Renal cortical epithelial cell (primary cell): Measurements from ENCODE around the gene SPEM3. TPM values are rescaled to one million over a fixed set of nuclear protein-coding genes. Genes with fewer than 3 reads are reported as not detected.

Experiments
- DNase-seq: peaks from one replicate; pipeline ENCODE4 v3.0.0-alpha.2; 2011; ENCODE audit warnings: low read depth
- total RNA-seq: library from RNA; depleted of rRNA; stranded (reverse); fragments of >200 nt; gene quantifications from 2 replicates; pipeline ENCODE4 v1.2.3, GENCODE V29; 2014

Gene SPEM3
- not detected in 2 replicates for total RNA-seq

GRCh38 chr17:7428557-7428956 lies at the start of gene SPEM3:
Gene SPEM3 (plus strand): TSS chr17:7428857. CDS start chr17:7428903, 46 bp downstream.
- no peak for DNase-seq

- DNase-seq, result no peak
These were observed 49.5 kb upstream of the SPEM3 start for GRCh38 chr17:7379134-7379533.

- no peak for DNase-seq
These were observed 48.3 kb upstream of the SPEM3 start for GRCh38 chr17:7380321-7380720.

GRCh38 chr17:7380855-7381683 lies 47.6 kb upstream of the SPEM3 start, which contains the start of gene TNK1:
Gene TNK1 (plus strand): TSS chr17:7381089. CDS start chr17:7382927, 1,838 bp downstream.
- DNase-seq, result peak; percentile 14

- no peak for DNase-seq
These were observed 45.8 kb upstream of the SPEM3 start for GRCh38 chr17:7382901-7383300.

GRCh38 chr17:7383371-7383741 lies 45.3 kb upstream of the SPEM3 start:
- no peak for DNase-seq

- no peak for DNase-seq
These were observed 44.7 kb upstream of the SPEM3 start for GRCh38 chr17:7383742-7384488.

GRCh38 chr17:7384489-7385081 lies 44.1 kb upstream of the SPEM3 start:
- no peak for DNase-seq

GRCh38 chr17:7388856-7389255 lies 39.8 kb upstream of the SPEM3 start:
- no peak for DNase-seq

GRCh38 chr17:7389924-7390910 lies 38.4 kb upstream of the SPEM3 start:
- DNase-seq, result no peak

GRCh38 chr17:7391307-7391706 lies 37.4 kb upstream of the SPEM3 start:
- DNase-seq, result no peak

- DNase-seq, result no peak
These were observed 35.7 kb upstream of the SPEM3 start for GRCh38 chr17:7392696-7393612.

GRCh38 chr17:7393613-7394451 lies 34.8 kb upstream of the SPEM3 start:
- no peak for DNase-seq

GRCh38 chr17:7394452-7395191 lies 34.0 kb upstream of the SPEM3 start, which contains the start of gene PLSCR3:
Gene PLSCR3 (minus strand): TSS chr17:7394525. CDS start chr17:7394110, 415 bp downstream.
- peak; percentile 63 for DNase-seq

- no peak for DNase-seq
These were observed 32.5 kb upstream of the SPEM3 start for GRCh38 chr17:7396147-7396546.

- no peak for DNase-seq
These were observed 30.0 kb upstream of the SPEM3 start for GRCh38 chr17:7398612-7399011.

GRCh38 chr17:7403043-7403726 lies 25.5 kb upstream of the SPEM3 start:
- DNase-seq, result no peak

- DNase-seq, result no peak
These were observed 25.0 kb upstream of the SPEM3 start for GRCh38 chr17:7403727-7403976.
